ENCODE data around the gene BRD4. TPM values are rescaled to one million over a fixed set of nuclear protein-coding genes. Genes with fewer than 3 reads are reported as not detected.

BRD4 gene
- total RNA-seq, 2 experiments from 2014 or later = 94.3 to 99.6 TPM

DNA sequence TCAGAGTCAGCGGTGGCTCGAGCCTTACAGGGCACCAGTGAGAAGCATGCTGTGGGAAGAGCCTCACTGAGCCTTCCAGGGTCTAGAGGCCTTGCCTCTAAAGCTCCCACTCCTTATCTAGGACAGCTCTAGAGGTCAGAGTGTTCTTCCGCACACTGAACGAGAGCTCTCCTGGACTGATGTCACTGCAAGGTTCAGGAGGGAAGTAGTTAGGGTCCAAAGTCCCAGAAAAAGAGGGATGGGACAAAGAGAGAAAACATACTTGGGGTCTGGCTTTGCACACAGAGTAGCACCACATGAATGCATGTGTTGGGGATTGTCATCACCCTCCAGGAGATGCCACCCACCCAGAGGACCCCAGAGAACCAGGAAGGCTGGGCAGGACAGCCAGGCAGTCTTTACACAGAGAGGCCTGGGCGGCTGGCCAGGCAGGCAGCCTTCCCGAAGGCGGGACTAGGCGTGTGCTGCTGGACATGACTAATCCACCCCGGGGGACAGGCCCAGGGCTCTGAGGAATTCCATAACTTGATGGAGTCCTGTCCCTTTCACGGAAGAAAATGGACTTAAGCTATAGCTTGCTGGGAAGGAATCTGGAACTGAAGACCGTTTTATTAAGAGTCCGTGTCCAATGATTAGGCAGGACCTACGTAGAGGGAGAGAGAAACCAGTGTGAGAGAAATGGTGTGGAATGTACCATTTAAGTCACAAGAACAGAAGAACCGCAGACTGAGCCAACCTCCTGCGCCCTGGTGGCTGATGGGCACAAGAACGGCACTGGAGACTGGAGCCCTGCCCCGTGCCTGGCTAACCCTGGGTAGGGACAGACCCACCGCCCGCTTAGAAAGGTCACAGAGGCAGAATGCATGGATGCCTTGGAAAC, 83.5 kb downstream of the BRD4 start:
- ChIA-PET POLR2A (interaction anchor here (0.6 kb wide), 1 partner anchor 119 kb away, joined by 3 read pairs; no protein-coding TSS in a partner anchor), CTCF (interaction anchor here (1.9 kb wide), 1 partner anchor 147 kb away, joined by 7 read pairs; no protein-coding TSS in a partner anchor)
- H3K27ac Mint-ChIP-seq = no peak overlapping the region

DNA sequence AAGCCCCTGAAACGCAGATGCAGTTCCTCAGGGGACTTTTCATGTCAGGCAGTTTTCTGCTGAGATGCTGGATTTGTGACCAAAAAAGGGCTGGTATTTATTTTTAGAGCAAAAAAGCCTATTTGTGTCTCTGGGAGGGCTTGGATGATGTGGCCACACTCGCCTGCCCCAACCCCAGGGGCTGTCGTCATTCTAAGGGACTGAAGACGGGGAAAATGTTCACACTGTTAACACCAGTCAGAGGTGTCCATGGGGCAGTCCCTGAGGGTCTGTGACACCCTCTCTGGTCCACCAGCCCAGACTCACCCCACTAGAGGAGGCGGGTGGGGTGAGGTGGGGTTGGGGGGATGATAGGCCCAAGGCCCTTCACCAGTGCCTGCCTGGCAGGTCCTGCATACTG, 84.2 kb downstream of the BRD4 start:
- no peak overlapping the region for H3K27ac Mint-ChIP-seq

More for the DNA sequence above, 83.5 kb downstream of the BRD4 start:
- DNase-seq (no peak), ATAC-seq (no peak)
- TF ChIP-seq, protein P1, sequence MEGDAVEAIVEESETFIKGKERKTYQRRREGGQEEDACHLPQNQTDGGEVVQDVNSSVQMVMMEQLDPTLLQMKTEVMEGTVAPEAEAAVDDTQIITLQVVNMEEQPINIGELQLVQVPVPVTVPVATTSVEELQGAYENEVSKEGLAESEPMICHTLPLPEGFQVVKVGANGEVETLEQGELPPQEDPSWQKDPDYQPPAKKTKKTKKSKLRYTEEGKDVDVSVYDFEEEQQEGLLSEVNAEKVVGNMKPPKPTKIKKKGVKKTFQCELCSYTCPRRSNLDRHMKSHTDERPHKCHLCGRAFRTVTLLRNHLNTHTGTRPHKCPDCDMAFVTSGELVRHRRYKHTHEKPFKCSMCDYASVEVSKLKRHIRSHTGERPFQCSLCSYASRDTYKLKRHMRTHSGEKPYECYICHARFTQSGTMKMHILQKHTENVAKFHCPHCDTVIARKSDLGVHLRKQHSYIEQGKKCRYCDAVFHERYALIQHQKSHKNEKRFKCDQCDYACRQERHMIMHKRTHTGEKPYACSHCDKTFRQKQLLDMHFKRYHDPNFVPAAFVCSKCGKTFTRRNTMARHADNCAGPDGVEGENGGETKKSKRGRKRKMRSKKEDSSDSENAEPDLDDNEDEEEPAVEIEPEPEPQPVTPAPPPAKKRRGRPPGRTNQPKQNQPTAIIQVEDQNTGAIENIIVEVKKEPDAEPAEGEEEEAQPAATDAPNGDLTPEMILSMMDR (IDR thresholded peaks at IDR 0.05) = no peak
- Mint-ChIP-seq H3K9me3 (no peaks in the 10 kb centered on the region), H3K4me3 (no peak overlapping the region), H3K27me3 (no peaks in the 10 kb centered on the region), H3K36me3 (ENCODE audit: low read depth) (peaks cover 29% of the 10 kb centered on the region), H3K4me1 (ENCODE audit: low read depth) (no peaks in the 10 kb centered on the region)
- intact Hi-C loops (cut with micrococcal nuclease) = no loop called here

DNA sequence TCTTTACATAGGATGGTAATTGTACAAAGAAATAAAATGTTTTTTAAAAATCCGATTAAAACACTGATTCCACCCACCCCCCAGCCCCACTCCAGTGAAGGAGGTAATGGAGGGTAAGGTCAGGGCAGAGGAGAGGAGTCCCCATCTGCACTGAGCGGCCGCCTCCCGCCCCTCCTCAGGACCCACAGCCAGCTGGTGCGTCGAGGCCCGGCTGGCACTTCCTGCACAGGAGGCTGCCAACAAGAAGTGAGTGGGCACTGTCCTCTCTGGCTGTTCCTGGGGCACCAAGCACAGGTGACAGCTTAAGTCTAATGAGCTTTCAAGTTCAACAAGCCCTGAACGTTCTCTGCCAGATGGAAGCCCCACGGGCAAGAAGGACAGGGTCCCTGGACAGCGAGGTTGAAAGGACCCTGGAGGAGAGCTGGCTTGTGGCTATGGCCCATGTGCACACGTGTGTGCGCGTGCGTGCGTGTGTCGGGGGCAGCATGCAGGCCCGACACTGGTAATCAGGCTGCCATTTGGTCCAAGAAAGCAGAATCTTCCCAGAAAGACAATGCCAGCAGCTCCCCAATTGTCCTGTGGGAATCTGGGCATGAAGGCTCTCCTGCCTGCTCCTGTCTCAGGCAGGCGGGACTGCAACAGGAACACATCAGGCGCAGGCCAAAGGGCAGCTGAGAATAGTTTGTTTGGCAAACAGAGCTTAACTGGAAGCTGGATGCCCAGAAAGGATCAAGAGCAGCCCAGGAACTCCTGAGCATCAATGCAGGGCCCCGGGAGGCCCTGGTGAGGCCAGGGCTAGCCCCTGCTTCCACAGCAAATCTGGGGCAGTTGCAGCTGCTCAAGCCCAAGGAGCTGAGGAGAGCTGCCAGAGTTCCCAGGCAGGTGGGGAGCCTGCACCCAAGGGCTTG, 85.0 kb downstream of the BRD4 start:
- ATAC-seq = no peak

More for the DNA sequence above, 84.2 kb downstream of the BRD4 start:
- no peak for DNase-seq
- intact Hi-C loops (cut with micrococcal nuclease) = no loop called here
- ChIA-PET CTCF (no interaction called here), POLR2A (interaction anchor here (0.6 to 1.4 kb wide), 2 partner anchors 13 to 120 kb away, joined by 3 read pairs; no protein-coding TSS in a partner anchor)
- no peaks in the 10 kb centered on the region for H3K4me1 Mint-ChIP-seq (ENCODE audit: low read depth)
- no peak overlapping the region for H3K4me3 Mint-ChIP-seq
- H3K27me3 Mint-ChIP-seq = no peaks in the 10 kb centered on the region
- TF ChIP-seq, protein P1 (IDR thresholded peaks at IDR 0.05) = no peak
- H3K36me3 Mint-ChIP-seq (ENCODE audit: low read depth) = peaks cover 28% of the 10 kb centered on the region
- no peak for ATAC-seq
- no peaks in the 10 kb centered on the region for H3K9me3 Mint-ChIP-seq

DNA sequence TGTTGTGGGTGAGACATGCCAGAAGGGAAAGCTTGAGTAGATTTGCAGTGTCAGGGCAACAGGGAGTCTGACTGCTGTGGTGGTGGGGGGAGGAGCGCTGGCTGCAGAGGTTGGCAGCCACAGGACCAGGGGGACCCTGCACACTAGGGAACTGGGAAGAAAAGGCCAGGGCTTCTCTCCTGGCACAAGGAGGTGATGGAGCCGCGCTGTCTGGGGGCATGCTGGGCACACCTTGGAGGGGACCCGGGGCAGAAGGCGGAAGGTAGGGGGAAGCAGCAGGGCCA, 86.2 kb downstream of the BRD4 start:
- Mint-ChIP-seq H3K4me3 (no peak overlapping the region), H3K27ac (no peak overlapping the region), H3K9me3 (no peaks in the 10 kb centered on the region), H3K4me1 (ENCODE audit: low read depth) (no peaks in the 10 kb centered on the region), H3K36me3 (ENCODE audit: low read depth) (peaks cover 23% of the 10 kb centered on the region), H3K27me3 (no peaks in the 10 kb centered on the region)
- ATAC-seq (no peak), DNase-seq (no peak)
- ChIA-PET POLR2A (no interaction called here), CTCF (no interaction called here)
- TF ChIP-seq, protein P1 (IDR thresholded peaks at IDR 0.05) = no peak
- intact Hi-C loops (cut with micrococcal nuclease) = no loop called here

More for the DNA sequence above, 85.0 kb downstream of the BRD4 start:
- Mint-ChIP-seq H3K27ac (no peak overlapping the region), H3K27me3 (no peaks in the 10 kb centered on the region), H3K36me3 (ENCODE audit: low read depth) (peaks cover 28% of the 10 kb centered on the region), H3K4me3 (no peak overlapping the region), H3K4me1 (ENCODE audit: low read depth) (no peaks in the 10 kb centered on the region), H3K9me3 (no peaks in the 10 kb centered on the region)
- intact Hi-C loops (cut with micrococcal nuclease) = no loop called here
- TF ChIP-seq, protein P1 (IDR thresholded peaks at IDR 0.05) = no peak
- DNase-seq = no peak
- CTCF ChIA-PET = no interaction called here
- POLR2A ChIA-PET = interaction anchor here (1.2 to 1.4 kb wide), 2 partner anchors 12 to 14 kb away, joined by 3 read pairs; no protein-coding TSS in a partner anchor
